Muscle of leg (tissue), 11 donors: ENCODE measurements around the gene NXF1. TPM values are rescaled to one million over a fixed set of nuclear protein-coding genes. Genes with fewer than 3 reads are reported as not detected.
"Not testable (repeated sequence)": the region's sequence is repeated elsewhere in the genome, so short reads cannot be mapped to it uniquely, and the experiment has no call there.

Experiments used
- DNase-seq: peaks from one replicate; pipeline ENCODE4 v3.0.0; 2013
- H3K27ac ChIP-seq: one replicate; pipeline ENCODE4 v1.5.1; 2013; ENCODE audit warnings: mild to moderate bottlenecking, low read length, control low read depth
- H3K27me3 ChIP-seq: one replicate; pipeline ENCODE4 v1.6.1; 2013; ENCODE audit warnings: low read length; ENCODE audit not compliant: control insufficient read depth, insufficient read depth
- H3K36me3 ChIP-seq: one replicate; pipeline ENCODE4 v1.6.1; 2013; ENCODE audit warnings: low read length; ENCODE audit not compliant: control insufficient read depth, insufficient read depth
- H3K4me1 ChIP-seq: one replicate; pipeline ENCODE4 v1.6.1; 2013; ENCODE audit warnings: low read length; ENCODE audit not compliant: control insufficient read depth, insufficient read depth
- H3K4me3 ChIP-seq: one replicate; pipeline ENCODE4 v1.5.1; 2013; ENCODE audit warnings: low read length, control low read depth
- H3K9me3 ChIP-seq: replicated peaks from 2 replicates; pipeline ENCODE4 v1.6.1; 2013; ENCODE audit warnings: low read depth, low read length; ENCODE audit not compliant: control insufficient read depth
- WGBS: methylation state at CpG from one replicate; pipeline ENCODE4 v1.1.5; 2013; ENCODE audit warnings: missing lambda C conversion rate; ENCODE audit not compliant: insufficient coverage; 5-methylcytosine and 5-hydroxymethylcytosine counted together
- polyA plus RNA-seq, 8 donors: library from polyadenylated mRNA; unstranded; fragments of 120-200 nt; gene quantifications; one replicate each; pipeline versions ENCODE4 v1.2.1 to v1.2.3, GENCODE V29; 2013; ENCODE audit warnings: inconsistent platforms in 1 of 8, low replicate concordance in 1 of 8; ENCODE audit not compliant: insufficient read length in 8 of 8, insufficient read depth in 1 of 8
- total RNA-seq: library from RNA; stranded (reverse); fragments of 120-200 nt; gene quantifications from one replicate; pipeline ENCODE4 v1.2.4, GENCODE V29; 2013

Gene NXF1
- total and polyA plus RNA-seq, 9 donors = 24.3 to 73.1 (median 66.6) TPM

DNA sequence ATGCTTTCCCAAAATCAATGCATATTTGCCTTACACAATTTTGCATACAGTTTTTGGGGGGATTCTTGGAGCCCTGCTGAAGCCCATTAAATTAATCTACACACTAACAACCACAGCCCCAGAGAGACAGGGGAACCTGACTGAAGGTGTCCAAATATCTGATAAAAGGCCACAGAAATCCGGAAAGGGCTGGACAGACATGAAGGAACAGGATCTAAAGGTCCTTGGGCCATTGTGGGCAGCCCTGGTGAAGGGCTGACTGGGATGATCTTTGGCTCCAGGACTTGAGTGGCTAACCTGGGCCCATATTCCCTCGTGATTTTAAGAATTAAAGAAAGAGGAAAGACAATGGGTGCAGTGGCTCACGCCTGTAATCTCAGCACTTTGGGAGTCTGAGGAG, 40.9 kb upstream of the NXF1 start:
- 91% methylated on average over 3 of the region's 3 CpGs for WGBS
- H3K36me3 ChIP-seq = peaks cover under 1% of the 10 kb centered on the region

GRCh38 chr11:62844154-62844553, 38.9 kb upstream of the NXF1 start:
- no peak for DNase-seq
- no peaks in the 10 kb centered on the region for H3K27me3 ChIP-seq
- H3K4me3 ChIP-seq = no peak overlapping the region
- H3K27ac ChIP-seq = no peak overlapping the region
- no peaks in the 10 kb centered on the region for H3K36me3 ChIP-seq
- no peaks in the 10 kb centered on the region for H3K9me3 ChIP-seq
- H3K4me1 ChIP-seq = peaks cover 19% of the 10 kb centered on the region
- no CpG with 5 or more reads among the region's 3 CpGs for WGBS

More for the DNA sequence above, 40.9 kb upstream of the NXF1 start:
- Histone ChIP-seq H3K27ac (no peak overlapping the region), H3K4me3 (no peak overlapping the region), H3K4me1 (peaks cover 10% of the 10 kb centered on the region), H3K9me3 (no peaks in the 10 kb centered on the region), H3K27me3 (no peaks in the 10 kb centered on the region)
- DNase-seq = no peak

GRCh38 chr11:62843466-62843865, 38.2 kb upstream of the NXF1 start:
- H3K9me3 ChIP-seq = no peaks in the 10 kb centered on the region
- no peaks in the 10 kb centered on the region for H3K36me3 ChIP-seq
- peaks cover 24% of the 10 kb centered on the region for H3K4me1 ChIP-seq
- 100% methylated on average over 2 of the region's 3 CpGs for WGBS
- H3K27me3 ChIP-seq = no peaks in the 10 kb centered on the region
- DNase-seq = no peak
- H3K4me3 ChIP-seq = no peak overlapping the region
- no peak overlapping the region for H3K27ac ChIP-seq

GRCh38 chr11:62842891-62843290, 37.7 kb upstream of the NXF1 start:
- DNase-seq, H3K27me3 ChIP-seq, H3K4me3 ChIP-seq, H3K9me3 ChIP-seq, H3K36me3 ChIP-seq: not testable (repeated sequence)
- H3K4me1 ChIP-seq = peaks cover 29% of the 10 kb centered on the region
- peak overlapping the region; percentile 100 for H3K27ac ChIP-seq
- 71% methylated on average over 5 of the region's 9 CpGs for WGBS

DNA sequence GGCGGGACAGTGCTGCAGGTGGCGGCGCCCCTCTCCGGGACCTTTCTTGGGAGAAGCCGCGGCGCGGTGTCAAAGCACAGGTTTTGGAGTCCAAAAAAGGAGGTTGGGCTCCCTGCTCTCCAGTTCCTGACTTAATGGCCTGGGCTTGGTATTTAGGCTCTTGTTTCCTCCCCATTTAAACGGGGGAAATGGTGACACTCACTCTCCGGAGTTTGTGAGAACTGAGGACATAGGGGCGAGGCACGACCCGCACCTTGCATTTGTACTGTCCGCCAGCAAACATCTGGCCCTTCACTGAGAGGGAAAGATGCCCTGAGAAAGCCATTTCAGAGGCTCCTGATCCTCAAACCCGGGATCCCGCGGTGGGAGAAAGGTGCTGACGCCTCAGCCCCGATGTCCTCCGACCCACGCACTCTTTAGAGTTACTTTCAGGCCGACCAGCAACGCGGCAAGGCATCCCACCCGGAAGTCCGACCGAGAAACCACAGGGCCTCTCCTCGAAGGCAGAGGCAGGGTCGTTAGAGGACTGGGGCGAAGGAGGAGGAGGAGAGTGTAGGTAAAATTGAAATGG, 37.0 kb upstream of the NXF1 start:
- DNase-seq = no peak
- 3% methylated on average over 29 of the region's 30 CpGs for whole genome bisulfite sequencing
- Histone ChIP-seq H3K9me3 (no peaks in the 10 kb centered on the region), H3K4me3 (peak overlapping the region; percentile 76), H3K36me3 (peaks cover 4% of the 10 kb centered on the region), H3K27ac (peak overlapping the region; percentile 100), H3K4me1 (peaks cover 29% of the 10 kb centered on the region), H3K27me3 (no peaks in the 10 kb centered on the region)

GRCh38 chr11:62841361-62842170, 36.3 kb upstream of the NXF1 start:
- peaks cover 29% of the 10 kb centered on the region for H3K4me1 ChIP-seq
- peak overlapping the region; percentile 99 for H3K4me3 ChIP-seq
- peak; percentile 99 for DNase-seq
- 0% methylated on average over 20 of the region's 33 CpGs for WGBS
- H3K9me3 ChIP-seq = no peaks in the 10 kb centered on the region
- no peaks in the 10 kb centered on the region for H3K27me3 ChIP-seq
- H3K27ac ChIP-seq = peak overlapping the region; percentile 100
- H3K36me3 ChIP-seq = peaks cover 5% of the 10 kb centered on the region

GRCh38 chr11:62840721-62841360, 35.6 kb upstream of the NXF1 start:
- 0% methylated on average over 32 of the region's 41 CpGs for WGBS

GRCh38 chr11:62839050-62839945, 34.1 kb upstream of the NXF1 start, which contains the start of gene WDR74:
WDR74 (minus strand) TSS chr11:62839590; CDS start chr11:62839570, 20 bp downstream.
- peak; percentile 98 for DNase-seq
- peaks cover 27% of the 10 kb centered on the region for H3K36me3 ChIP-seq
- no peaks in the 10 kb centered on the region for H3K9me3 ChIP-seq
- under 1% methylated on average over 54 of the region's 62 CpGs for WGBS
- H3K27ac ChIP-seq = peak within 1 kb of the TSS; percentile 100
- peaks cover 29% of the 10 kb centered on the region for H3K4me1 ChIP-seq
- peak within 1 kb of the TSS; percentile 99 for H3K4me3 ChIP-seq
- no peaks in the 10 kb centered on the region for H3K27me3 ChIP-seq

More at GRCh38 chr11:62840721-62841360, 35.6 kb upstream of the NXF1 start:
- peaks cover 29% of the 10 kb centered on the region for H3K4me1 ChIP-seq
- H3K27me3 ChIP-seq, H3K9me3 ChIP-seq: not testable (repeated sequence)
- H3K4me3 ChIP-seq = peak overlapping the region; percentile 99
- H3K36me3 ChIP-seq = peaks cover 12% of the 10 kb centered on the region
- DNase-seq = peak; percentile 76
- H3K27ac ChIP-seq = peak overlapping the region; percentile 100

DNA sequence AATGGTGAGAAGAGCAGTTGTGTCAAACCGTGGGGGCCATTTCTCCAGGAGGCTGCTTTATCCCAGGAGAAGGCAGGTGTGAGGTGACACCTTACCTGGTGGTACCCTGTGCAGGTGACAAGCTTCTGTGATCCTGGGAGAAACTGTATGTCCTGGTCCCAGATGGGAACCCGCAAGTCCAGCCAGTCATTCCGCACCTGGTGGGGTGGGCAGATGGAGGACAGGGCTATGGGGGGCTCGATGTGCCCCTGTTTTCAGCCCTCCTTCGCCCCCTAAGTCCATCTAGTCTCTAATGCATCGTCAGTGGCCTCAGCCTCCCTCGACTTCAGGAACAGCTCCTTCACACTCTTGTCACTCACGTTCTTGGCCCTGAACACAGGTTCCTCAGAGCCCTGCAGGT, 30.1 kb upstream of the NXF1 start:
- Histone ChIP-seq H3K27ac (no peak overlapping the region), H3K36me3 (peaks cover 38% of the 10 kb centered on the region), H3K9me3 (no peaks in the 10 kb centered on the region), H3K27me3 (no peaks in the 10 kb centered on the region), H3K4me3 (no peak overlapping the region), H3K4me1 (peaks cover 27% of the 10 kb centered on the region)
- WGBS = 97% methylated on average over 3 of the region's 8 CpGs
- no peak for DNase-seq
